GM19351 (cell line): ENCODE measurements around the gene KRTAP10-7.
"Not testable (repeated sequence)": the region's sequence is repeated elsewhere in the genome, so short reads cannot be mapped to it uniquely, and the experiment has no call there.

Experiments used
- ATAC-seq: cut with Tn5 transposase; IDR thresholded peaks from one replicate; pipeline ENCODE4 v1.9.1; 2021; ENCODE audit warnings: mild to moderate bottlenecking, moderate library complexity; ENCODE audit not compliant: unreplicated experiment

KRTAP10-7 gene

GRCh38 chr21:44571844-44572782 lies 28.3 kb upstream of the KRTAP10-7 start:
- no peak for ATAC-seq

DNA sequence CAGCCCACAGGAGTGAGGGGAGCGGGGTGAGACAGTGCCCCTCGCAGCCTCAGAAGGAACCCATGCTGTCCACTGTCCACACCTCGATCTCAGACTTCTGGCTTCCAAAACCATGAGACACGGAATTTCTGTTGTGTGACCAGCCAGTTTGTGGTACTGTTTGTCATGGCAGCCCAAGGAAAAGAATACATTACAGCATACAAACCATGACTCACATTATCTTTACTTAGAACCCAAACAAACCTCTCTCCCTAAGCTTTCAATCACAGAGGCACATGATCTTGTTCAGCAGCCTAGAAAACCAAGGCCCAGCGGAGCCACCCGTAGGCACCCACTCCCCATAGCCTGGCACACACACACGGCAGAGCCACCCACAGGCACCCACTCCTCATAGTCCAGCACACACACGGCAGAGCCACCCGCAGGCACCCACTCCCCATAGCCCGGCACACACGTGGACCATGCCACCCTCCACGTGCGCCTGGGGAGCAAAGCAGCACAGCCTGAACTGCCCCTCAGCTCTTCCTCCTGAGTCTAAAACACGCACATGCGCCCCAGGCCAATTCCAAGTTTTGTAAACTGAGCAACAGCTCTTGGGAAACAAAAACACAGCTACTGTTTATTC lies 27.3 kb upstream of the KRTAP10-7 start:
- no peak for ATAC-seq

- ATAC-seq: not testable (repeated sequence)
Measured at GRCh38 chr21:44573630-44574456, 26.6 kb upstream of the KRTAP10-7 start, which contains the start of gene KRTAP10-4. Gene KRTAP10-4 (plus strand): TSS chr21:44573729. CDS start chr21:44573759, 30 bp downstream.

DNA sequence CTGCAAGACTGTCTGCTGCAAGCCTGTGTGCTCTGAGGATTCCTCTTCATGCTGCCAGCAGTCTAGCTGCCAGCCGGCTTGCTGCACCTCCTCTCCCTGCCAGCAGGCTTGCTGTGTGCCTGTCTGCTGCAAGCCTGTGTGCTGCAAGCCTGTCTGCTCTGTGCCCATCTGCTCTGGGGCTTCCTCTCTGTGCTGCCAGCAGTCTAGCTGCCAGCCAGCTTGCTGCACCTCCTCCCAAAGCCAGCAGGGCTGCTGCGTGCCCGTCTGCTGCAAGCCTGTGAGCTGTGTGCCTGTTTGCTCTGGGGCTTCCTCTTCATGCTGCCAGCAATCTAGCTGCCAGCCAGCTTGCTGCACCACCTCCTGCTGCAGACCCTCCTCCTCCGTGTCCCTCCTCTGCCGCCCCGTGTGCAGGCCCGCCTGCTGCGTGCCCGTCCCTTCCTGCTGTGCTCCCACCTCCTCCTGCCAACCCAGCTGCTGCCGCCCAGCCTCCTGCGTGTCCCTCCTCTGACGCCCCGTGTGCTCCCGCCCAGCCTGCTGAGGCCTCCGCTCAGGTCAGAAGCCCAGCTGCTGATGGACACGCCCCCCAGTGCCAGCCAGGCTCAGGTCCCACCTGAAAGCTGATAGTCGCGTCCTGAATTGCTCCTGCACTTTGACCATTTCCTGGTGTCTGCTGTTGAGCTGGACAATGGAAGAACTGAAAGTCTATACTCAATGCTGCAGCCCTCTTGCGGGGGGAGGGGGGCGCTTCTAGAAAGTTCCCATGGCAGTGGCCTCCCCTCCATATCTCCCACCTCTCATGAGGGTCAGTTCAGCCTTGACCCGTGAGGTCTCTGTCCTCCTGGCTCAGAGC lies 25.7 kb upstream of the KRTAP10-7 start:
- no peak for ATAC-seq

- ATAC-seq: no peak
Measured at GRCh38 chr21:44575307-44576024, 24.9 kb upstream of the KRTAP10-7 start.

- no peak for ATAC-seq
Measured at GRCh38 chr21:44576025-44576420, 24.4 kb upstream of the KRTAP10-7 start.

DNA sequence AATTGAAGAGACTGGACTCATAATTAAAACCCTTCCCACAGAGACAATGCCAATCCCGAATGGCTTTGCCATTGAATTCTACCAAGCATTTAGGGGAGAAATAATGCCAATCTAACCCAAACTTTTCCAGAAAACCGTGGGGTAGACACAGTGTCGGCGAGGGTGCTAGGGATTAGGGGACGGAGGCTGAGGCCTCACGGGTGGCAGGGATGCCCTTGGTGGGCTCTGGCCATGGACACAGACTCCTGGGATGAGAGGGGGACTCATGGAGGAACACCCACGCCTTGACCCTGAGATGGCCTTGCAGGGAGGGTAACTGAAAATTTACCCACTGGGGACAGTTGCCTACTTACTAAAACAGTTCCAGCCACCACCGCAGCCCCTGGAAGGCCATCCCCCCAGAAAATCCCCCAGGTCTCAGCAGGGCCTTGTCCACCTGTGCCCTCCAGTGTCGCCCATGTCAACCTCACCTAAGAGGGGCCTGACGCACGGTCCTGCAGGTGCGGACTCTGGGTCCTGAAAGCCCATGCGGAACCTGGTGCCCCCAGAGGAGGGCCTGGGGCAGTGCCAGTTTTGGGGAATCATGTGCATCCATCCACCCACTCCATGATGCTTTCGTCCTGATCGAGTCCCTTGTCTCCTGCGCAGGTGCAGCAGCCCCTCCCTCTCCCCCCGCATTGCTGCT lies 21.9 kb upstream of the KRTAP10-7 start:
- ATAC-seq: no peak

DNA sequence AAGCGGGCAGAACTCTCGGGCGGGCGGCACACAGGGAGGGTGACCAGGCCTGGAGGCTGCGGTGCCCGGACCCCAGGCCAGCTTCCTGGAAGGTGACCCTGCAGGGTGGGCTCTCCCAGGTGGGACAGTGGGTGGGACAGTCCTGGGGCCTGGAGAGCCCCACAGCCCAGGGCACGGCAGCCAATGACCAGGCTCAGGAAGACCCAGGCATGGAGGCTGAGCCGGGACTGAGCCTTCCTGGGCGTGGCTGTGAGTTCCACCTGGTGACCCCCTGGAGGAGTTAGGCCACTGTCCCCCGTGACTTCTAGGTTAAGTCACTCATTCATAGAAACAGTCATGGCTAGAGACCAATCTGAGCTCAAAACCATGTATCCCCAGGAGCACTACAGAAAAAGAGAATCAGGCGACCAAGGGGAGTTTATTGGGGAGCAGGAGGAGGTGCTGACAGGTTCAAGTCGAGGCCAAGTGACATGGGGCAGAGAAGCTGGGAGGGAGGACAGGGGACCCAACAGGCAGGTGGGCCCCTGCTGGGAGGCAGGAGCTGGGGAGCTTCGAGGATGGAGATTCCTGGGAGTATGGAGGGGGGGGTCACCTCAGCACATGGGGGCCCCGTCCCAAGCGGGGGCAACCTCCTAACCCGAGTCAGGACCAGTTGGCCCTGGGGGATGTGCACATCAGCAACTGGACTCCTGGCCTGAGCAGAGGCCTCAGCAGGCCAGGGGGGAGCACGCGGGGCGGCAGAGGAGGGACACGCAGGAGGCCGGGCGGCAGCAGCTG lies 21.2 kb upstream of the KRTAP10-7 start:
- ATAC-seq: no peak

DNA sequence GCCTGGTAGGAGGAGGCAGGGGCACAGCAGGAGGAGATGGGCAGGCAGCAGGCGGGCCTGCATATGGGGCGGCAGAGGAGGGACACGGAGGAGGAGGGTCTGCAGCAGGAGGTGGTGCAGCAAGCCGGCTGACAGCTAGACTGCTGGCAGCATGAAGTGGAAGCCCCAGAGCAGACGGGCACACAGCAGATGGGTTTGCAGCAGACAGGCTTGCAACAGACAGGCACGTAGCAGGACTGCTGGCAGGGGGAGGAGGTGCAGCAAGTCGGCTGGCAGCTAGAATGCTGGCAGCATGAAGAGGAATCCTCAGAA lies 20.6 kb upstream of the KRTAP10-7 start:
- ATAC-seq: no peak

- ATAC-seq: not testable (repeated sequence)
Measured at GRCh38 chr21:44580231-44580821, 20.1 kb upstream of the KRTAP10-7 start, which contains the start of gene KRTAP10-5. Gene KRTAP10-5 (minus strand): TSS chr21:44580604. CDS start chr21:44580578, 26 bp downstream.

GRCh38 chr21:44581158-44581557 lies 19.2 kb upstream of the KRTAP10-7 start:
- no peak for ATAC-seq

GRCh38 chr21:44582055-44582454 lies 18.3 kb upstream of the KRTAP10-7 start:
- ATAC-seq: no peak

DNA sequence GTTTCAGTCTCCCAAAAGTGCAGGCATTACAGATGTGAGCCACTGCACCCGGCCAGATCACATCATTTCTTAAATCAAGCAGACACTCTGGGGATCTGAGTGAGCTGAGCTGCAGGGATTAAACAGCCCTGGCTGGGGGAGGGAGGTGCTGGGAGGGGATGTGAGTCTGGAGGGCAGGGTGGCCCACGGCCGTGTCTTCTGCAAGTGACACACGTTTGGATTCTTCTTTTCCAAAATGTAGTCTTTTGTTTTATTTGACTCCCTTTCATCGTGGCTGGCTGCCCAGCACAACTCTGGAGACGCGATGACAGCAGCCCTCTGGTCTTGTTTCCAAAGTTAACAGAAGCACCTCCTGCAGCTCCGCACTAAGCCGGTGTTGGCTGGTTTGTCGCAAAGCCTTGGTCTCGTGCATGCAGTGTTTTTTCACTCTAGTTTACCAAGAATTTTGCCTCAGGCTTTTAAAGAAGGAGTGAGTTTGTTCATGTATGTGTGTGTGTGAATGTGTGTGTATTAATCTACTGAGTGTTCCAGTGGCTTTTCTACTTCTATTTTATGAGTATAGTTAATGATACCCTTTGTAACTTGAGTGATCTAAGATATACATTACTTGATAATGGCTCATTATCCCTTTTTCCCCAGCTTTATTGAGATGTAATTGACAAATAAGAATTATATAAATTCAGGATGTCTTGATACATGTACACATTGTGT lies 17.2 kb upstream of the KRTAP10-7 start:
- no peak for ATAC-seq

GRCh38 chr21:44583800-44584147 lies 16.6 kb upstream of the KRTAP10-7 start:
- no peak for ATAC-seq

DNA sequence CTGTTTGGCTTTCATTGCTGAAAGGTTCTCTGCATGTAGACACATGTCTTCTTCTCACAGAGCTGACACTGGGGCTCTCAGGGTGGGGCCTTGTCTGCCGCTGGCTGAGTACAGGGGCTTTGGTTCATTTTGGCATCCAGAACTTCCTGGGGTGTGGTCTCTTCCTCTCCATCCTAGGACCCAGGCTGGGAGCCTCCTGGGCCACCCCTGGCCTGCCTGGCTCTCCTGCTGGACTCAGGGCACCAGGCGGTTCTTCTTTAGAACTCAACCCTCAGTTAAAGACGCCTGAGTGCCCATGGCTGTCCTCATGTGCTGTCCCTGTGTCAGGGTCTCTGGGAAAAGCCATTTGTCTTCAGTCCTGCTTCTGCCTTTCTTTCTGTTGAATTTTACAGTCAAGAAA lies 14.5 kb upstream of the KRTAP10-7 start:
- ATAC-seq: no peak

- ATAC-seq: no peak
Measured at GRCh38 chr21:44589094-44589493, 11.3 kb upstream of the KRTAP10-7 start.

DNA sequence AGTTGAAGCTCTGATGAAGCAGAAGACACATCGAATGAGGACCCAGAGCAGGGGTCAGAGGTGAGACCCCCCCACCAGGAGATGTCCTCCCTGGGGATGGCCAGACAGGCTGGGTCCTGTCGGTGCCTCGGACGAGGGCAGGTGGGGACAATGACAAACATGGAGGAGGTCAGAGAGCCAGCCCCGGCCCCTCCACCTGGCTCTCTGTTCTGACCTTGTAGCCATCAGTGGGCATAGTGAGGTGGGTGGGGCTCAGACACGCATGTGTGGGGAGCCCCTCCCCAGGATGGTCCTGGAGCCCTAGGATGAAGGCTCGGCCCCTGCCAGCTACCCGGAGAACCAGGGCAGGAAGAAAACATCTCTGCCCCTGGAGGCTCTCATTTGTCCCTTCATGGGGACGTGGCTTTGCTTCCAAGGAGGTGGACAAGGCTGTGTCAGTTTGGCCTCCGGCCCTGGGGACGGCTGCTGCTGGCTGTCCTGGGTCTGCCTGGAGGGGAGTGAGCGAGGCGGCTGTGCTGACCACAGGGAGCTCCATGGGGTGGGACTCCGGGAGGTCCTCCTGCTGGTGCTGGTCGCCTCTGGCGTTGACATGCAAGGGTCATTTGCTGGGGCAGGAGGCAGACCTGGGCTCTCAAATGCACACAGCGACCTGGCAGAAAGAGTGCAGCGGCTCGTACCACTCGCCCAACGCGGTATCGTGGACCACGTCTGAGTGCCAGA lies 10.7 kb upstream of the KRTAP10-7 start:
- ATAC-seq: no peak
